Measurements from ENCODE around the gene SPIRE1. TPM values are rescaled to one million over a fixed set of nuclear protein-coding genes. Genes with fewer than 3 reads are reported as not detected.

Gene SPIRE1
- total RNA-seq, 1 experiment from 2014 or later, result 9.5 TPM

GRCh38 chr18:12686100-12686499 lies 28.2 kb upstream of the SPIRE1 start:
- Mint-ChIP-seq H3K9me3 (ENCODE audit: unreplicated experiment) (no peaks in the 10 kb centered on the region), H3K4me1 (ENCODE audit: low read depth, unreplicated experiment) (no peaks in the 10 kb centered on the region), H3K27me3 (ENCODE audit: insufficient read depth, unreplicated experiment) (no peaks in the 10 kb centered on the region), H3K4me3 (ENCODE audit: unreplicated experiment) (no peak overlapping the region), H3K27ac (ENCODE audit: unreplicated experiment) (no peak overlapping the region), H3K36me3 (ENCODE audit: insufficient read depth, unreplicated experiment) (peaks cover 34% of the 10 kb centered on the region)
- H3K9me3 ChIP-seq, result no peaks in the 10 kb centered on the region
- H3K27me3 ChIP-seq (replicated peaks; ENCODE audit: control insufficient read depth, insufficient read depth, low read length), result no peaks in the 10 kb centered on the region
- no TSS peak for BruUV-seq (replicated peaks)
- H3K36me3 ChIP-seq (ENCODE audit: control insufficient read depth, insufficient read depth, low read length), result no peaks in the 10 kb centered on the region; the same call in 1 of the 2 replicates
- H3K4me3 ChIP-seq (ENCODE audit: low read depth, low read length), result no peak overlapping the region
- CTCF ChIA-PET, result interaction anchor here (0.6 kb wide), 1 partner anchor 209 kb away, joined by 4 read pairs; no protein-coding TSS in a partner anchor
- DNase-seq, result no peak
- intact Hi-C loops (cut with micrococcal nuclease; ENCODE audit: unreplicated experiment), result loop anchor here (1.0 kb wide), 1 partner anchor 248 kb away; no protein-coding TSS in a partner anchor
- POLR2A ChIA-PET, result no interaction called here
- no peak for TF ChIP-seq CTCF (IDR thresholded peaks at IDR 0.05; ENCODE audit: insufficient read depth in 1 of 2, low read depth in 1 of 2, low read length in 1 of 2, severe bottlenecking in 1 of 2, unreplicated experiment in 1 of 2)
- H3K4me1 ChIP-seq, result no peaks in the 10 kb centered on the region

- TF ChIP-seq CTCF (IDR thresholded peaks at IDR 0.05; ENCODE audit: insufficient read depth in 1 of 2, low read depth in 1 of 2, low read length in 1 of 2, severe bottlenecking in 1 of 2, unreplicated experiment in 1 of 2), result no peak
- POLR2A ChIA-PET, result no interaction called here
Measured at GRCh38 chr18:12679183-12679786, 21.4 kb upstream of the SPIRE1 start.

GRCh38 chr18:12668041-12668440 lies 10.1 kb upstream of the SPIRE1 start:
- no peaks in the 10 kb centered on the region for H3K9me3 ChIP-seq
- no peaks in the 10 kb centered on the region for H3K9me3 Mint-ChIP-seq (ENCODE audit: unreplicated experiment)
- intact Hi-C loops (cut with micrococcal nuclease; ENCODE audit: unreplicated experiment), result no loop called here
- no peaks in the 10 kb centered on the region for H3K27me3 ChIP-seq (replicated peaks; ENCODE audit: control insufficient read depth, insufficient read depth, low read length)
- H3K4me3 Mint-ChIP-seq (ENCODE audit: unreplicated experiment), result no peak overlapping the region
- H3K27me3 Mint-ChIP-seq (ENCODE audit: insufficient read depth, unreplicated experiment), result no peaks in the 10 kb centered on the region
- H3K27ac Mint-ChIP-seq (ENCODE audit: unreplicated experiment), result no peak overlapping the region
- no peak for TF ChIP-seq CTCF (IDR thresholded peaks at IDR 0.05; ENCODE audit: insufficient read depth in 1 of 2, low read depth in 1 of 2, low read length in 1 of 2, severe bottlenecking in 1 of 2, unreplicated experiment in 1 of 2)
- H3K4me3 ChIP-seq (ENCODE audit: low read depth, low read length), result no peak overlapping the region
- BruUV-seq (replicated peaks), result no TSS peak
- CTCF ChIA-PET, result no interaction called here
- no peaks in the 10 kb centered on the region for H3K4me1 Mint-ChIP-seq (ENCODE audit: low read depth, unreplicated experiment)
- no peaks in the 10 kb centered on the region for H3K36me3 ChIP-seq (ENCODE audit: control insufficient read depth, insufficient read depth, low read length)
- DNase-seq, result no peak
- no peaks in the 10 kb centered on the region for H3K4me1 ChIP-seq
- H3K36me3 Mint-ChIP-seq (ENCODE audit: insufficient read depth, unreplicated experiment), result peaks cover 10% of the 10 kb centered on the region
- POLR2A ChIA-PET, result no interaction called here

More at GRCh38 chr18:12679183-12679786, 21.4 kb upstream of the SPIRE1 start:
- Mint-ChIP-seq H3K4me3 (ENCODE audit: unreplicated experiment) (no peak overlapping the region), H3K27ac (ENCODE audit: unreplicated experiment) (no peak overlapping the region), H3K27me3 (ENCODE audit: insufficient read depth, unreplicated experiment) (no peaks in the 10 kb centered on the region), H3K9me3 (ENCODE audit: unreplicated experiment) (no peaks in the 10 kb centered on the region), H3K4me1 (ENCODE audit: low read depth, unreplicated experiment) (no peaks in the 10 kb centered on the region), H3K36me3 (ENCODE audit: insufficient read depth, unreplicated experiment) (peaks cover 59% of the 10 kb centered on the region)
- Histone ChIP-seq H3K4me3 (ENCODE audit: low read depth, low read length) (no peak overlapping the region), H3K27me3 (replicated peaks; ENCODE audit: control insufficient read depth, insufficient read depth, low read length) (no peaks in the 10 kb centered on the region), H3K36me3 (ENCODE audit: control insufficient read depth, insufficient read depth, low read length) (peaks cover 2% of the 10 kb centered on the region), H3K4me1 (no peaks in the 10 kb centered on the region), H3K9me3 (no peaks in the 10 kb centered on the region)
- CTCF ChIA-PET, result no interaction called here
- intact Hi-C loops (cut with micrococcal nuclease; ENCODE audit: unreplicated experiment), result no loop called here
- DNase-seq, result no peak
- no TSS peak for BruUV-seq (replicated peaks)
